Trophoblast cell (in vitro differentiated cells and primary cell): ENCODE measurements around the gene CLASP1.
"Not testable (repeated sequence)": the region's sequence is repeated elsewhere in the genome, so short reads cannot be mapped to it uniquely, and the experiment has no call there.

Source experiments
- DNase-seq, 2 donors: peaks; one replicate each; pipeline ENCODE4 v3.0.0-alpha.2; 2016
- H2AFZ ChIP-seq: 2 replicates; pipeline ENCODE4 v1.6.1; 2013; ENCODE audit warnings: low read length, moderate library complexity, mild to moderate bottlenecking; ENCODE audit not compliant: insufficient read depth, poor library complexity
- H2AK5ac ChIP-seq: 2 replicates; pipeline ENCODE4 v1.6.1; 2013; ENCODE audit warnings: mild to moderate bottlenecking, low read length
- H2BK120ac ChIP-seq: 2 replicates; pipeline ENCODE4 v1.6.1; 2013; ENCODE audit warnings: low read length, mild to moderate bottlenecking, moderate library complexity; ENCODE audit not compliant: insufficient read depth, poor library complexity
- H2BK12ac ChIP-seq: 2 replicates; pipeline ENCODE4 v1.6.1; 2013; ENCODE audit warnings: mild to moderate bottlenecking, low read length, moderate library complexity
- H2BK5ac ChIP-seq: 2 replicates; pipeline ENCODE4 v1.6.1; 2013; ENCODE audit warnings: low read length, low read depth, moderate library complexity, mild to moderate bottlenecking; ENCODE audit not compliant: poor library complexity
- H3K14ac ChIP-seq: 2 replicates; pipeline ENCODE4 v1.6.1; 2013; ENCODE audit warnings: mild to moderate bottlenecking, low read length
- H3K18ac ChIP-seq: 2 replicates; pipeline ENCODE4 v1.6.1; 2013; ENCODE audit warnings: mild to moderate bottlenecking, low read length
- H3K23ac ChIP-seq: 2 replicates; pipeline ENCODE4 v1.6.1; 2013; ENCODE audit warnings: low read length
- H3K27ac ChIP-seq: 2 replicates; pipeline ENCODE4 v1.5.1; 2013; ENCODE audit warnings: low read depth, mild to moderate bottlenecking, inconsistent platforms, low read length, moderate library complexity
- H3K27me3 ChIP-seq: 2 replicates; pipeline ENCODE4 v1.6.1; 2013; ENCODE audit warnings: inconsistent platforms, mild to moderate bottlenecking, low read length, moderate library complexity; ENCODE audit not compliant: insufficient read depth
- H3K36me3 ChIP-seq, 2 experiments: 1 replicate in 1 of 2; 2 replicates in 1 of 2; pipeline ENCODE4 v1.6.1; 2013; ENCODE audit warnings: low read length in 2 of 2, mild to moderate bottlenecking in 2 of 2, moderate library complexity in 1 of 2; ENCODE audit not compliant: insufficient read depth in 2 of 2, control insufficient read depth in 1 of 2
- H3K4ac ChIP-seq: 2 replicates; pipeline ENCODE4 v1.6.1; 2013; ENCODE audit warnings: low read depth, mild to moderate bottlenecking, low read length, moderate library complexity
- H3K4me1 ChIP-seq, 2 experiments: 1 replicate in 1 of 2; 2 replicates in 1 of 2; pipeline ENCODE4 v1.6.1; 2013; ENCODE audit warnings: low read length in 2 of 2, mild to moderate bottlenecking in 2 of 2, moderate library complexity in 1 of 2; ENCODE audit not compliant: insufficient read depth in 2 of 2, control insufficient read depth in 1 of 2
- H3K4me2 ChIP-seq: 2 replicates; pipeline ENCODE4 v1.6.1; 2013; ENCODE audit warnings: inconsistent platforms, mild to moderate bottlenecking, low read length, moderate library complexity
- H3K4me3 ChIP-seq: 2 replicates; pipeline ENCODE4 v1.5.1; 2013; ENCODE audit warnings: mild to moderate bottlenecking, low read depth, low read length, inconsistent platforms
- H3K79me1 ChIP-seq: one replicate; pipeline ENCODE4 v1.6.1; 2013; ENCODE audit warnings: low read length
- H3K79me2 ChIP-seq: 2 replicates; pipeline ENCODE4 v1.6.1; 2013; ENCODE audit warnings: low read length, mild to moderate bottlenecking; ENCODE audit not compliant: control insufficient read depth, insufficient read depth, poor library complexity
- H3K9ac ChIP-seq: 2 replicates; pipeline ENCODE4 v1.6.1; 2013; ENCODE audit warnings: mild to moderate bottlenecking, low read length
- H3K9me3 ChIP-seq: 2 replicates; pipeline ENCODE4 v1.6.1; 2013; ENCODE audit warnings: low read depth, mild to moderate bottlenecking, control low read depth, inconsistent platforms, low read length; ENCODE audit not compliant: insufficient read depth
- H4K12ac ChIP-seq: 2 replicates; pipeline ENCODE4 v1.6.1; 2013; ENCODE audit warnings: low read depth, mild to moderate bottlenecking, low read length, moderate library complexity
- H4K8ac ChIP-seq: 2 replicates; pipeline ENCODE4 v1.6.1; 2013; ENCODE audit warnings: low read depth, mild to moderate bottlenecking, low read length, moderate library complexity
- H4K91ac ChIP-seq: one replicate; pipeline ENCODE4 v1.6.1; 2013; ENCODE audit warnings: low read depth, mild to moderate bottlenecking, low read length, moderate library complexity
- WGBS: extraction: QIAGEN DNeasy Blood & Tissue Kit; methylation state at CpG from one replicate; pipeline ENCODE4 v1.1.7; 2013; ENCODE audit warnings: missing lambda C conversion rate; ENCODE audit not compliant: insufficient read length, insufficient coverage; ENCODE audit errors: extremely low coverage; 5-methylcytosine and 5-hydroxymethylcytosine counted together

CLASP1 gene

GRCh38 chr2:121682396-121683298, 33.4 kb upstream of the CLASP1 start:
- no CpG with 5 or more reads among the region's 17 CpGs for WGBS
- Histone ChIP-seq H3K4me3 (no peak overlapping the region), H3K4me1 (no peaks in the 10 kb centered on the region)

GRCh38 chr2:121677855-121678254, 28.6 kb upstream of the CLASP1 start:
- H3K79me2 ChIP-seq, result no peaks in the 10 kb centered on the region
- H3K4me1 ChIP-seq, result no peaks in the 10 kb centered on the region
- no peak overlapping the region for H2AK5ac ChIP-seq
- H3K4me3 ChIP-seq, result no peak overlapping the region
- no peak overlapping the region for H3K18ac ChIP-seq
- H3K27ac ChIP-seq, result no peak overlapping the region
- H2AFZ ChIP-seq, result no peak overlapping the region
- H4K12ac ChIP-seq, result no peak overlapping the region
- no peak overlapping the region for H3K23ac ChIP-seq
- no peak overlapping the region for H2BK5ac ChIP-seq
- no peak overlapping the region for H2BK12ac ChIP-seq
- H3K14ac ChIP-seq, result no peak overlapping the region
- no peak overlapping the region for H3K9ac ChIP-seq
- no peaks in the 10 kb centered on the region for H3K36me3 ChIP-seq
- no peak overlapping the region for H3K4ac ChIP-seq
- no peaks in the 10 kb centered on the region for H3K79me1 ChIP-seq
- no peak overlapping the region for H4K91ac ChIP-seq
- no peak overlapping the region for H3K4me2 ChIP-seq
- H3K27me3 ChIP-seq, result no peaks in the 10 kb centered on the region
- H3K9me3 ChIP-seq, result peaks cover 8% of the 10 kb centered on the region
- no peak overlapping the region for H4K8ac ChIP-seq
- no peak for DNase-seq
- no peak overlapping the region for H2BK120ac ChIP-seq

More at GRCh38 chr2:121682396-121683298, 33.4 kb upstream of the CLASP1 start:
- Histone ChIP-seq H4K91ac (no peak overlapping the region), H3K9me3 (peaks cover 10% of the 10 kb centered on the region), H4K8ac (no peak overlapping the region), H2BK5ac (no peak overlapping the region), H3K23ac (no peak overlapping the region), H4K12ac (no peak overlapping the region), H3K14ac (no peak overlapping the region), H3K79me1 (no peaks in the 10 kb centered on the region), H3K4ac (no peak overlapping the region), H3K18ac (no peak overlapping the region), H2BK120ac (no peak overlapping the region), H3K79me2 (no peaks in the 10 kb centered on the region), H3K9ac (no peak overlapping the region), H3K36me3 (no peaks in the 10 kb centered on the region), H3K27me3 (no peaks in the 10 kb centered on the region), H2BK12ac (no peak overlapping the region), H3K27ac (no peak overlapping the region), H2AFZ (no peak overlapping the region), H3K4me2 (no peak overlapping the region), H2AK5ac (no peak overlapping the region)
- no peak for DNase-seq

GRCh38 chr2:121671621-121672020, 22.4 kb upstream of the CLASP1 start:
- not testable (repeated sequence) for H3K79me1 ChIP-seq, H3K79me2 ChIP-seq, H3K27ac ChIP-seq, H2BK5ac ChIP-seq, H4K8ac ChIP-seq, H3K27me3 ChIP-seq, H4K91ac ChIP-seq, H3K18ac ChIP-seq, H4K12ac ChIP-seq, H3K14ac ChIP-seq, H3K9ac ChIP-seq, H3K36me3 ChIP-seq, H2AFZ ChIP-seq, H2AK5ac ChIP-seq, DNase-seq, H2BK12ac ChIP-seq, H3K4me2 ChIP-seq, H3K4me3 ChIP-seq, H3K23ac ChIP-seq, H3K4me1 ChIP-seq, H3K9me3 ChIP-seq, H2BK120ac ChIP-seq, H3K4ac ChIP-seq
- WGBS, result no CpG with 5 or more reads among the region's 1 CpG

GRCh38 chr2:121670181-121670580, 20.9 kb upstream of the CLASP1 start:
- Histone ChIP-seq H3K9me3 (peaks cover 8% of the 10 kb centered on the region), H3K79me2 (no peaks in the 10 kb centered on the region), H3K14ac (no peak overlapping the region), H2BK120ac (no peak overlapping the region), H3K23ac (no peak overlapping the region), H3K27ac (no peak overlapping the region), H3K18ac (no peak overlapping the region), H3K27me3 (no peaks in the 10 kb centered on the region), H3K4me1 (no peaks in the 10 kb centered on the region), H3K79me1 (no peaks in the 10 kb centered on the region), H2BK12ac (no peak overlapping the region), H2AFZ (no peak overlapping the region), H3K4me2 (no peak overlapping the region), H3K36me3 (no peaks in the 10 kb centered on the region), H4K8ac (no peak overlapping the region), H3K4me3 (no peak overlapping the region), H2BK5ac (no peak overlapping the region), H4K12ac (no peak overlapping the region), H4K91ac (no peak overlapping the region), H2AK5ac (no peak overlapping the region), H3K4ac (no peak overlapping the region), H3K9ac (no peak overlapping the region)
- DNase-seq, result no peak
